ENCODE measurements around the gene CALN1.

Gene CALN1

GRCh38 chr7:72279203-72279602, 132.9 kb downstream of the CALN1 start:
- no peak for TF ChIP-seq CTCF (IDR thresholded peaks at IDR 0.05; ENCODE audit: low read depth, low read length, missing control alignments)
- no peak for DNase-seq (ENCODE audit: low read depth)
- no peak overlapping the region for H3K4me3 ChIP-seq (ENCODE audit: low read depth, low read length)

- H3K4me3 ChIP-seq (ENCODE audit: low read depth, low read length), result no peak overlapping the region
- DNase-seq (ENCODE audit: low read depth), result no peak
- TF ChIP-seq CTCF (IDR thresholded peaks at IDR 0.05; ENCODE audit: low read depth, low read length, missing control alignments), result no peak
Measured at GRCh38 chr7:72278550-72278949, 133.6 kb downstream of the CALN1 start.

- DNase-seq (ENCODE audit: low read depth), result no peak
- no peak for TF ChIP-seq CTCF (IDR thresholded peaks at IDR 0.05; ENCODE audit: low read depth, low read length, missing control alignments)
- no peak overlapping the region for H3K4me3 ChIP-seq (ENCODE audit: low read depth, low read length)
Measured at GRCh38 chr7:72275382-72276070, 136.6 kb downstream of the CALN1 start.

- TF ChIP-seq CTCF (IDR thresholded peaks at IDR 0.05; ENCODE audit: low read depth, low read length, missing control alignments), result no peak
- no peak for DNase-seq (ENCODE audit: low read depth)
- H3K4me3 ChIP-seq (ENCODE audit: low read depth, low read length), result no peak overlapping the region
Measured at GRCh38 chr7:72272479-72272878, 139.7 kb downstream of the CALN1 start.

GRCh38 chr7:72268796-72269195, 143.3 kb downstream of the CALN1 start:
- H3K4me3 ChIP-seq (ENCODE audit: low read depth, low read length), result no peak overlapping the region
- no peak for DNase-seq (ENCODE audit: low read depth)
- TF ChIP-seq CTCF (IDR thresholded peaks at IDR 0.05; ENCODE audit: low read depth, low read length, missing control alignments), result no peak

- DNase-seq (ENCODE audit: low read depth), result no peak
- TF ChIP-seq CTCF (IDR thresholded peaks at IDR 0.05; ENCODE audit: low read depth, low read length, missing control alignments), result no peak
- H3K4me3 ChIP-seq (ENCODE audit: low read depth, low read length), result no peak overlapping the region
Measured at GRCh38 chr7:72268090-72268489, 144.0 kb downstream of the CALN1 start.

GRCh38 chr7:72267291-72267800, 144.8 kb downstream of the CALN1 start:
- no peak overlapping the region for H3K4me3 ChIP-seq (ENCODE audit: low read depth, low read length)
- TF ChIP-seq CTCF (IDR thresholded peaks at IDR 0.05; ENCODE audit: low read depth, low read length, missing control alignments), result no peak
- DNase-seq (ENCODE audit: low read depth), result no peak
